Measurements from ENCODE around the gene SHISA6.
"Not testable (repeated sequence)": the region's sequence is repeated elsewhere in the genome, so short reads cannot be mapped to it uniquely, and the experiment has no call there.

Gene SHISA6

DNA sequence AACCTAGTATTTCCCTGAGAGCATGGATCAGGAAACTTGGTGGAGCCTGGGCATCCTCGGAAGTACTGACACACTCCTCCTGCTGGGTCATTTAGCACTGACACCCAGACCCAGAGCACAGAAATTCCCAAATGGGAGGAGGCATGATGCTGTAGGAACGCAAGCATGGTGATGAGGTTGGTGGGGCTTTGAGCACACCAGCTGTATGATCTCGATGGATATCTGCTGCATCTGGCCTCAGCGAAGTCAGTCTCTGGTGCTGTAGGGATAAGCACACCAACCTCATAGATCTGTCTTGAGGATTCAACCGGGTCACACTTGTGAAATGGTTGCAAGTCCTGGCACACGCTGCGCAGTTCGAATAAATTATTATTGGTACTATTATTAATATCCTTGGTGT, 52.5 kb downstream of the SHISA6 start:
- in situ Hi-C loops (cut with MboI; ENCODE audit: low pct_unique_long_range_greater_than_20kb, low sequenced_read_pairs, unreplicated experiment) = no loop called here
- DNase-seq (ENCODE audit: low spot score) = no peak
- no peak for TF ChIP-seq CTCF (IDR thresholded peaks at IDR 0.05; ENCODE audit: extremely low read depth, insufficient read depth, missing control alignments)

- in situ Hi-C loops (cut with MboI; ENCODE audit: low pct_unique_long_range_greater_than_20kb, low sequenced_read_pairs, unreplicated experiment) = no loop called here
- TF ChIP-seq CTCF (IDR thresholded peaks at IDR 0.05; ENCODE audit: extremely low read depth, insufficient read depth, missing control alignments) = no peak
- DNase-seq (ENCODE audit: low spot score) = no peak
These were observed 53.8 kb downstream of the SHISA6 start for GRCh38 chr17:11294826-11295225.

DNA sequence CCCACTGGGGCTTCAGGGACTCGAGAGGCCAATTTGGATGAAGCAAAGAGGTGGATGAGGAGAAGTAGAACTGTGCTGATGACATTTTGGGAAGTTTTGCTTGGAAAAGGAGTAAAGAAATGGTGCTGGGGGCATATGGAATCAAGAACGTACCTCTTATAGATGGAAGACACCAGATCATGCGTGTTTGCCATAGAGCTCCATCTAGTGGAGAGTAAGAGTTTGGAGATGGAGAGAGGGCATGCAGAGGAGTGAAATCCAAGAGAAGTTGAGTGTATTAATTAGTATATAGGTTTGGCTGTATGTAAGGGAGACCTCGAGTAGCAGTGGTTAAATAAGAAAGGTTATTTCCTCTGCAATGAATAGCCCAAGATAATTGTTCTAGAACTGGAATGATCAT, 56.0 kb downstream of the SHISA6 start:
- DNase-seq (ENCODE audit: low spot score) = no peak
- no peak for TF ChIP-seq CTCF (IDR thresholded peaks at IDR 0.05; ENCODE audit: extremely low read depth, insufficient read depth, missing control alignments)
- in situ Hi-C loops (cut with MboI; ENCODE audit: low pct_unique_long_range_greater_than_20kb, low sequenced_read_pairs, unreplicated experiment) = no loop called here

DNA sequence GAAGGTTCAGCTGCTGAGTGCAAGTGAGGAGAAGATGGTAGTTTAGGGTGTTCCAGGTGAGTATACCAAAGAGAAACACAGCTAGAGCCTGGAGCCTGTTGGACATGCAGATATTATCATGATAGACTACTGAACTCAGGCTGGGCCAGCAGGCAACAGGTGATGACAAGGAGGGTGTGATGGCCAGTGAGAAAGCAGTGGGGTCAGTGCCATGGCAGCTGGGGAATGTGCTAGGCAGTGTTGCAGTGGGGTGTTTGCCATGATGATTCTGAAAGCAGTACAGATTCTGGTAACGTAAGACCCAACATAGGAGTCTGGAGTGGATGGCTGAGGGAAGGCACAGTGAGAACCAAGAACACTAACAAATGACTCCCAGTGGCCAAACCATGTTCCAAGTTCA, 57.4 kb downstream of the SHISA6 start:
- DNase-seq (ENCODE audit: low spot score) = no peak
- in situ Hi-C loops (cut with MboI; ENCODE audit: low pct_unique_long_range_greater_than_20kb, low sequenced_read_pairs, unreplicated experiment) = no loop called here
- TF ChIP-seq CTCF (IDR thresholded peaks at IDR 0.05; ENCODE audit: extremely low read depth, insufficient read depth, missing control alignments) = no peak

DNA sequence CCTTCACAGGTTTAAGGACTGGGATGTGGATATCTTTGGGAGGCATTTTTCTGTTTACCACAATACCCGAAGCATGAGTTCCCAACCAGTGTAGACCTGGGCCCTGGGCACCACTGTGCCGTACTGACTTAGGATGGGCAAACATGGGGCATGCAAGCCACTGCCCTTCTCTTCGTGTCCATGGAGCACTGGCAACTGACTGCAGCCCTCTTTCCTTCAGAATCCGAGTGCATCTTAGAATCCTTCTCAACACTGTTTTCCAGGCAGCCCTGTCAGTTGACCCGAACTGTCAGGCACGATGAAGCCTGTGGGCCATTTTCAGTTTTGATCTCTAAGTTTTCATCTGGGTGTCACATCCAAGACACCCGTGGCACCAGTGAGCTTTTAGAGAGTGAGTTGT, 59.2 kb downstream of the SHISA6 start:
- DNase-seq (ENCODE audit: low spot score) = no peak
- in situ Hi-C loops (cut with MboI; ENCODE audit: low pct_unique_long_range_greater_than_20kb, low sequenced_read_pairs, unreplicated experiment) = no loop called here
- TF ChIP-seq CTCF (IDR thresholded peaks at IDR 0.05; ENCODE audit: extremely low read depth, insufficient read depth, missing control alignments) = no peak

DNA sequence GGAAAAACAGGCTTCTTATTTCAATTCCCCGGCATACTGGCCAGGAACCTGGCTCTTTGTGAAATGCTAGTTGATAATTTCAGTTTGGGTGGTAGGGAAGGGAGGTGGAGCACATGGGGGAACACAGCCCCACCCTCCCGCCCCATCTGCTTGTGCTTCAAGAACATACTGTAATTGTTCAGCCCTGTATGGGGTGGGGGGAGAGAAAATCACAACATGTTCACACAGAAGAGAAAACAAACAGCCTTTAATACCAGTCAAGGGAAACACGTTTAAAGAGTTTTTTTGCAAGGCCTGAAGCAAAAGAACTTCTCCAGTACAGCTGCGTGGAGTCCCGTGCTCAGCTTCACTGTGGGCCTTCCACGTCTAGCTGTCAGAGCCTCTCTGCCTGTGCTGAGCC, 59.7 kb downstream of the SHISA6 start:
- no peak for TF ChIP-seq CTCF (IDR thresholded peaks at IDR 0.05; ENCODE audit: extremely low read depth, insufficient read depth, missing control alignments)
- in situ Hi-C loops (cut with MboI; ENCODE audit: low pct_unique_long_range_greater_than_20kb, low sequenced_read_pairs, unreplicated experiment) = no loop called here
- DNase-seq (ENCODE audit: low spot score) = no peak

DNA sequence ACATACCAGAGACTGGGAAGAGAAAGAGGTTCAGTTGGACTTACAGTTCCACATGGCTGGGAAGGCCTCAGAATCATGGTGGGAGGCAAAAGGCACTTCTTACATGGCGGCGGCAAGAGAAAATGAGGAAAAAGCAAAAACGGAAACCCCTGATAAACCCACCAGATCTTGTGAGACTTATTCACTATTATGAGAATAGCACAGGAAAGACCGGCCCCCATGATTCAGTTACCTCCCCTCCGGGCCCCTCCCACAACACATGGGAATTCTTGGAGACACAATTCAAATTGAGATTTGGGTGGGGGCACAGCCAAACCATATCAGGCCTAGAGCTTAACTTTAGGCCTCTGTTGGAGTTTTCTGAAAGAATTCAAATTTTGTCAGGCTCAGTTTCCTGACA, 60.9 kb downstream of the SHISA6 start:
- not testable (repeated sequence) for DNase-seq (ENCODE audit: low spot score)

More for the DNA sequence above, 60.9 kb downstream of the SHISA6 start:
- in situ Hi-C loops (cut with MboI; ENCODE audit: low pct_unique_long_range_greater_than_20kb, low sequenced_read_pairs, unreplicated experiment) = not testable (repeated sequence)
